Gastroesophageal sphincter (tissue), 4 donors: ENCODE results near the gene GATA5. TPM values are rescaled to one million over a fixed set of nuclear protein-coding genes. Genes with fewer than 3 reads are reported as not detected.

Experiments
- ATAC-seq: fragments of 150-250 bp; one replicate; pipeline ENCODE4 v1.9.1; 2016; ENCODE audit warnings: mild to moderate bottlenecking, moderate library complexity
- H3K27ac ChIP-seq, 4 donors: fragments of 200-600 bp; sonication (generic) in 3 of 4; 1 replicate in 3 of 4; 2 replicates in 1 of 4; pipeline ENCODE4 v1.5.1; 2016 to 2019
- H3K27me3 ChIP-seq: fragments of 200-600 bp; sonication (generic); one replicate; pipeline ENCODE4 v1.5.1; 2019
- H3K36me3 ChIP-seq, 2 donors: fragments of 200-600 bp; sonication (generic); one replicate each; pipeline ENCODE4 v1.5.1; 2019; ENCODE audit warnings: control low read depth in 1 of 2
- H3K4me1 ChIP-seq, 3 donors: fragments of 200-600 bp; sonication (generic); 1 replicate in 2 of 3; 2 replicates in 1 of 3; pipeline ENCODE4 v1.5.1; 2016 to 2019; ENCODE audit warnings: control low read depth in 2 of 3
- H3K4me3 ChIP-seq, 2 donors: fragments of 200-600 bp; sonication (generic); one replicate each; pipeline ENCODE4 v1.5.1; 2019; ENCODE audit warnings: mild to moderate bottlenecking in 1 of 2, moderate library complexity in 1 of 2
- H3K9me3 ChIP-seq, 3 donors: fragments of 200-600 bp; sonication (generic); one replicate each; pipeline ENCODE4 v1.5.1; 2017 to 2019; ENCODE audit warnings: control low read depth in 2 of 3
- EP300 ChIP-seq: sonication (generic); formaldehyde crosslinking; IDR thresholded peaks from one replicate; pipeline ENCODE4 v1.6.1; 2017; ENCODE audit warnings: antibody characterized with exemption, mild to moderate bottlenecking
- POLR2A ChIP-seq, 2 donors: fragments of 450-650 bp; IDR thresholded peaks; one replicate each; pipeline ENCODE4 v1.6.1; 2017; ENCODE audit warnings: antibody characterized with exemption in 2 of 2, mild to moderate bottlenecking in 2 of 2, moderate library complexity in 1 of 2
- POLR2AphosphoS5 ChIP-seq: sonication (generic); formaldehyde crosslinking; IDR thresholded peaks from one replicate; pipeline ENCODE4 v1.6.1; 2017; ENCODE audit warnings: antibody characterized with exemption
- WGBS, 2 donors: methylation state at CpG; one replicate each; pipeline ENCODE4 v1.1.5; 2018; ENCODE audit warnings: low coverage in 1 of 2; 5-methylcytosine and 5-hydroxymethylcytosine counted together
- total RNA-seq, 4 donors: library from RNA; depleted of rRNA; stranded (reverse); fragments of >200 nt; gene quantifications; one replicate each; pipeline ENCODE4 v1.1.0, GENCODE V29; 2016
- TF ChIP-seq, protein P1 (sequence below), 4 experiments: fragments of 200-600 bp in 2 of 4; fragments of 450-650 bp in 2 of 4; sonication (generic) in 1 of 4; IDR thresholded peaks; one replicate each; pipeline ENCODE4 v1.5.1; 2017 to 2019; ENCODE audit warnings: antibody characterized with exemption in 4 of 4, mild to moderate bottlenecking in 2 of 4, moderate library complexity in 2 of 4

GATA5 gene
- total RNA-seq, 4 donors from 2014 or later, result 0.31 to 2.2 (median 1.1) TPM

GRCh38 chr20:62420846-62421715 is 54.7 kb downstream of the GATA5 start:
- Histone ChIP-seq H3K4me3 (no peak overlapping the region), H3K27ac (no peak overlapping the region), H3K9me3 (no peaks in the 10 kb centered on the region), H3K27me3 (peaks cover 59% of the 10 kb centered on the region), H3K4me1 (no peaks in the 10 kb centered on the region), H3K36me3 (no peaks in the 10 kb centered on the region)
- TF ChIP-seq, protein P1, sequence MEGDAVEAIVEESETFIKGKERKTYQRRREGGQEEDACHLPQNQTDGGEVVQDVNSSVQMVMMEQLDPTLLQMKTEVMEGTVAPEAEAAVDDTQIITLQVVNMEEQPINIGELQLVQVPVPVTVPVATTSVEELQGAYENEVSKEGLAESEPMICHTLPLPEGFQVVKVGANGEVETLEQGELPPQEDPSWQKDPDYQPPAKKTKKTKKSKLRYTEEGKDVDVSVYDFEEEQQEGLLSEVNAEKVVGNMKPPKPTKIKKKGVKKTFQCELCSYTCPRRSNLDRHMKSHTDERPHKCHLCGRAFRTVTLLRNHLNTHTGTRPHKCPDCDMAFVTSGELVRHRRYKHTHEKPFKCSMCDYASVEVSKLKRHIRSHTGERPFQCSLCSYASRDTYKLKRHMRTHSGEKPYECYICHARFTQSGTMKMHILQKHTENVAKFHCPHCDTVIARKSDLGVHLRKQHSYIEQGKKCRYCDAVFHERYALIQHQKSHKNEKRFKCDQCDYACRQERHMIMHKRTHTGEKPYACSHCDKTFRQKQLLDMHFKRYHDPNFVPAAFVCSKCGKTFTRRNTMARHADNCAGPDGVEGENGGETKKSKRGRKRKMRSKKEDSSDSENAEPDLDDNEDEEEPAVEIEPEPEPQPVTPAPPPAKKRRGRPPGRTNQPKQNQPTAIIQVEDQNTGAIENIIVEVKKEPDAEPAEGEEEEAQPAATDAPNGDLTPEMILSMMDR (IDR thresholded peaks at IDR 0.05), result no peak
- no peak for TF ChIP-seq POLR2AphosphoS5
- TF ChIP-seq POLR2A (IDR thresholded peaks at IDR 0.05), result no peak
- no peak for TF ChIP-seq EP300
- ATAC-seq, result no peak
- WGBS, 2 donors, result 40 to 80% methylated on average over 1 to 2 of the region's 24 CpGs

DNA sequence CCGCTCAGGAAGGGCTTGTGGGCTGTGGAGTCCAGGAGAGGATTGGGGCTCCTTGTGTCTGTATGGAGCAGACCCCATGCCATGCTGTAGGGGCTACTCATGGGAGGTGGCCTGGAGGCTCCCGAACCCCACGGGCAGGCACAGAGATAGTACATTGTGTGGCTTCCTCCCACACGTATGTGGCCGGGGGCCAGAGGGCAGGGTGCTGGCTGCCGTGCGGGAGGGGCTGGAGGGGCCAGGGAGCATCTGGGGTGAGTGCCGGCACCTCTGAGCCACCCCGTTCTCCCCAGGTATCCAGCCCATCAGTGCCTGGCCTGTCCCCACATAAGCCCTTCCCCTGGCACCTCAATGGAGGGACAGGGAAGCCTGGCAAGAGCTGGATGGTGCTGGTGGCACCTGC is 56.0 kb downstream of the GATA5 start:
- H3K27me3 ChIP-seq, result peaks cover 63% of the 10 kb centered on the region
- H3K27ac ChIP-seq, result no peak overlapping the region
- no peaks in the 10 kb centered on the region for H3K36me3 ChIP-seq
- TF ChIP-seq EP300, result no peak
- TF ChIP-seq POLR2AphosphoS5, result no peak
- TF ChIP-seq, protein P1 (IDR thresholded peaks at IDR 0.05), result no peak
- TF ChIP-seq POLR2A (IDR thresholded peaks at IDR 0.05), result no peak
- no peaks in the 10 kb centered on the region for H3K9me3 ChIP-seq
- no peak for ATAC-seq
- H3K4me3 ChIP-seq, result no peak overlapping the region
- WGBS, 2 donors, result no CpG with 5 or more reads among the region's 9 CpGs
- no peaks in the 10 kb centered on the region for H3K4me1 ChIP-seq

DNA sequence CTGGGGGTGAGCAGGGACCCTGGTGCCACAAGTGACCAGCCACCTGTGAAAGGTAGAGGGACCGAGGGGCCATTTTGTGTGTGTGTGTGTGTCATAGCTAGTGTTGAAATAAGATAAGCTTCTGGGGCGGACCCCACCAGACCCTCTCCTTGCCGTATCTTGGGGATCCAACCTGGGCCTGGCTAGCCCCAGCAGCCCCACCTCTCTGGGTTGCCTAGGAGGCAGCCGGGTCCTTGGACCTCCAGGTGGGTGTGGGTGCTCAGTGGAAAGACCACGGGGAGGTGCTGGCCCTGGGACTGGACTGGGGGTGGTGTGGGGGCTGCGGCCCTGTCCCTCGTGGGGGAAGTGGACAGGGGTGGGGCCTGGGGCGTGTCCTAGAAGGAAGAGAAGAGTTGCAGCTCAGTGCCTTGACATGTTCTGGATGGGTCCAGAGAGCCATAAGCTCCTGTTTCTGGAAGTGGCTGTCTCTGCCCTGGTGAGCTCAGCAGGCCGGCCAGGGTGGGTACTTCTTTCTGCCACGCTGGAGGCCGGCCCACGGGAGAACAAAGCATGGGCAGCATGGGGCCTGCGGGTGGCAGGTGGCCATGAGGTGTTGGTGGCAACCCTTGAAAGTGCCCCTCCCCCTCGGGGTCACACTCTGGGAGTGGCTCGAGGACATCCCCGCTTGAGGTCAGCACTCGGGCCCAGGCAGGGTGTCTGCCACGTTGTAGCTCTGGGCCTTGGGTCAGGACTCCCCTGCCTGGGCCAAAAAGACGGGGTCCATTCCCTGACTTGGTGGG is 56.9 kb downstream of the GATA5 start:
- no CpG with 5 or more reads among the region's 19 CpGs for WGBS, 2 donors
- Histone ChIP-seq H3K4me3 (no peak overlapping the region), H3K27ac (no peak overlapping the region), H3K9me3 (no peaks in the 10 kb centered on the region), H3K4me1 (no peaks in the 10 kb centered on the region), H3K36me3 (no peaks in the 10 kb centered on the region), H3K27me3 (peaks cover 54% of the 10 kb centered on the region)
- ATAC-seq, result no peak
- TF ChIP-seq POLR2AphosphoS5 (no peak), EP300 (no peak), POLR2A (IDR thresholded peaks at IDR 0.05) (no peak)
- TF ChIP-seq, protein P1 (IDR thresholded peaks at IDR 0.05), result no peak

GRCh38 chr20:62417981-62418708 is 57.6 kb downstream of the GATA5 start:
- Histone ChIP-seq H3K27me3 (peaks cover 47% of the 10 kb centered on the region), H3K4me3 (no peak overlapping the region), H3K36me3 (no peaks in the 10 kb centered on the region), H3K9me3 (no peaks in the 10 kb centered on the region), H3K4me1 (no peaks in the 10 kb centered on the region), H3K27ac (no peak overlapping the region)
- TF ChIP-seq, protein P1 (IDR thresholded peaks at IDR 0.05), result no peak
- TF ChIP-seq POLR2A (IDR thresholded peaks at IDR 0.05), result peak in 1 of 2 donors; percentile 16
- WGBS, 2 donors, result 50% methylated on average over 1 of the region's 25 CpGs; no CpG with 5 or more reads in 1 of the 2 donors
- no peak for ATAC-seq
